Measurements from ENCODE around the gene TMEM170A.

The TMEM170A gene

GRCh38 chr16:75478480-75479345 is 14.2 kb upstream of the TMEM170A start:
- ChIA-PET CTCF (interaction anchor here (1.0 to 1.9 kb wide), 2 partner anchors 14 to 143 kb away, joined by 3 to 7 read pairs; partner anchors contain the start of gene TMEM170A), POLR2A (no interaction called here)
- no peak for TF ChIP-seq SUZ12 (IDR thresholded peaks at IDR 0.05)
- no peak for TF ChIP-seq TARDBP (IDR thresholded peaks at IDR 0.05)
- TF ChIP-seq FOXM1 (IDR thresholded peaks at IDR 0.05; ENCODE audit: borderline replicate concordance), result no peak
- TF ChIP-seq ARNT (IDR thresholded peaks at IDR 0.05), result no peak
- TF ChIP-seq SP1 (IDR thresholded peaks at IDR 0.05), result no peak
- TF ChIP-seq NFRKB (IDR thresholded peaks at IDR 0.05), result no peak
- TF ChIP-seq BHLHE40 (IDR thresholded peaks at IDR 0.05; ENCODE audit: borderline replicate concordance), result no peak
- TF ChIP-seq FOXK2 (IDR thresholded peaks at IDR 0.05), result no peak
- TF ChIP-seq ELF4 (IDR thresholded peaks at IDR 0.05), result no peak

GRCh38 chr16:75477680-75478473 is 13.4 kb upstream of the TMEM170A start:
- TF ChIP-seq ZNF384 (IDR thresholded peaks at IDR 0.05) (no peak), HDGF (IDR thresholded peaks at IDR 0.05; ENCODE audit: borderline replicate concordance) (no peak), TARDBP (IDR thresholded peaks at IDR 0.05) (no peak), NFRKB (IDR thresholded peaks at IDR 0.05) (no peak), L3MBTL2 (conservative IDR thresholded peaks at IDR 0.05) (no peak), CTBP1 (IDR thresholded peaks at IDR 0.05; ENCODE audit: borderline replicate concordance) (no peak), PKNOX1 (IDR thresholded peaks at IDR 0.05) (no peak), ELF4 (IDR thresholded peaks at IDR 0.05) (no peak), ARNT (IDR thresholded peaks at IDR 0.05) (no peak), BHLHE40 (IDR thresholded peaks at IDR 0.05; ENCODE audit: borderline replicate concordance) (no peak), FOXA1 (IDR thresholded peaks at IDR 0.05) (no peak), FOXK2 (IDR thresholded peaks at IDR 0.05) (no peak), FOXM1 (IDR thresholded peaks at IDR 0.05; ENCODE audit: borderline replicate concordance) (no peak), SP1 (IDR thresholded peaks at IDR 0.05) (no peak), LEF1 (IDR thresholded peaks at IDR 0.05; ENCODE audit: borderline replicate concordance) (no peak), SUZ12 (IDR thresholded peaks at IDR 0.05) (no peak)
- ChIA-PET POLR2A (interaction anchor here (0.8 kb wide), 1 partner anchor 79 kb away, joined by 3 read pairs; no protein-coding TSS in a partner anchor), CTCF (interaction anchor here (0.7 to 1.9 kb wide), 3 partner anchors 13 to 181 kb away, joined by 3 to 7 read pairs (median 4); partner anchors contain the start of gene TMEM170A)
- DNase-seq (ENCODE audit: extremely low spot score), result no peak

More at GRCh38 chr16:75478480-75479345, 14.2 kb upstream of the TMEM170A start:
- DNase-seq (ENCODE audit: extremely low spot score), result no peak

GRCh38 chr16:75476817-75477216 is 12.3 kb upstream of the TMEM170A start:
- DNase-seq (ENCODE audit: extremely low spot score), result no peak
- ChIA-PET POLR2A (interaction anchor here (0.8 kb wide), 1 partner anchor 80 kb away, joined by 3 read pairs; no protein-coding TSS in a partner anchor), CTCF (interaction anchor here (0.7 to 1.9 kb wide), 2 partner anchors 12 to 180 kb away, joined by 4 to 7 read pairs; partner anchors contain the start of gene TMEM170A)
- TF ChIP-seq ARNT (IDR thresholded peaks at IDR 0.05) (no peak), CTBP1 (IDR thresholded peaks at IDR 0.05; ENCODE audit: borderline replicate concordance) (no peak), FOXK2 (IDR thresholded peaks at IDR 0.05) (no peak), ELF4 (IDR thresholded peaks at IDR 0.05) (no peak), BHLHE40 (IDR thresholded peaks at IDR 0.05; ENCODE audit: borderline replicate concordance) (no peak), ZNF384 (IDR thresholded peaks at IDR 0.05) (no peak)

- TF ChIP-seq ARNT (IDR thresholded peaks at IDR 0.05) (no peak), BHLHE40 (IDR thresholded peaks at IDR 0.05; ENCODE audit: borderline replicate concordance) (no peak), ELF4 (IDR thresholded peaks at IDR 0.05) (no peak), TARDBP (IDR thresholded peaks at IDR 0.05) (no peak), HDGF (IDR thresholded peaks at IDR 0.05; ENCODE audit: borderline replicate concordance) (no peak), CTBP1 (IDR thresholded peaks at IDR 0.05; ENCODE audit: borderline replicate concordance) (no peak)
- ChIA-PET CTCF (interaction anchor here (0.6 kb wide), 1 partner anchor 75 kb away, joined by 3 read pairs; no protein-coding TSS in a partner anchor), POLR2A (no interaction called here)
- DNase-seq (ENCODE audit: extremely low spot score), result no peak
Observed at GRCh38 chr16:75475420-75475847, 10.9 kb upstream of the TMEM170A start.

DNA sequence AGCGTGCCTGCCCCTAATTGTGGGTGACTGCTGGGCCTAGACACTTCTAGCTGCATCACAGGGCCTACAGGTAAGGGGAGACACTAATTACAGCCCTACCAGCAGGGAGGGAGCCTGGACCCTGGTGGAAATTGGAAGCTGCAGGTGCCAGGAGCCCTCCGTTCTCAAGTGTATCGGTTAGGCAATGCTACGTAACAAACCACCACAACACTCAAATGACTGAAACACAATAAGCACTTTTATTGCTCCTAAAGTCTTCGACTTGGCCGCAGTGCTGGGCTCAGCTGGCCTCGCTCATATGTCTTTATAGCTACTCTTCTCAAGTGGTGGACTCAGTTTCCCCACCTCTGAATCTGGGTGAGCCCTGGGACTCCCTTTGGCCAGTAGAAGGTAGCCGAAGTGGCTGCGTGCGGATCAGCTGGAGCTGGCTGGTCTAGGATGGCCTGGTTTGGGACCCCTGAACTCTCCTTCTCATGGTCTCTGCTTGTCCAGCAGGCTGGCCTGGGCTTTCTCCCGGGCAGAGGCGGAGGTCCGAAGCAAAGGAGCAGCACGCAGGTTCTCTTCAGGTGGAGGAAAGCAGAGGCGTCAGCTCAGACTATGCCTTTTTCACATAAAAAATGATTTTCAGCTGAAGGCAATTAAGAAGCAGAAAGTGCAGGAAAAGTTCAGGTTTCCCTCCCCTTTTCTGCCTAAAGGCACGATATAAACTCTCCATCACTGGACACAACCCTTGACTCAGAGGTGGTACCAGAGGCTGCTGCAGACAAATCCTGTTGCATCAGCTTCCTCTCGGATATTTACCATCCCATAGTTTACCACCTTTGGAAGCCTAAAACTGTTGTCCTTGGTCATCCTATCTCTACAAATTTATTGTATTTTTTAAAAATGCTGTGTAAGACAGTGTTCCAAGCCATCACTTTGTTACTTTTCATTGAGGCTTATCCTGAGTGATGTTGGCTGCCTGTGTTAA is 8.7 kb upstream of the TMEM170A start:
- no peak for TF ChIP-seq LEF1 (IDR thresholded peaks at IDR 0.05; ENCODE audit: borderline replicate concordance)
- no peak for TF ChIP-seq PKNOX1 (IDR thresholded peaks at IDR 0.05)
- TF ChIP-seq TARDBP (IDR thresholded peaks at IDR 0.05), result no peak
- TF ChIP-seq L3MBTL2 (conservative IDR thresholded peaks at IDR 0.05), result no peak
- no peak for DNase-seq (ENCODE audit: extremely low spot score)
- ChIA-PET CTCF (interaction anchor here (0.9 kb wide), 2 partner anchors 10 to 87 kb away, joined by 4 to 5 read pairs; no protein-coding TSS in a partner anchor), POLR2A (no interaction called here)

All from HEK293T (cell line).